Measurements from ENCODE around the gene PPP2R2C.

Gene PPP2R2C

GRCh38 chr4:6472387-6473263, at the start of gene PPP2R2C:
TSS of gene PPP2R2C (minus strand) at chr4:6472614. CDS start at chr4:6472229, 385 bp downstream.
- no peak for DNase-seq

- no peak for DNase-seq
Observed at GRCh38 chr4:6520978-6521377, 48.6 kb upstream of the PPP2R2C start.

- DNase-seq, result no peak
Observed at GRCh38 chr4:6520051-6520636, 47.7 kb upstream of the PPP2R2C start.

GRCh38 chr4:6517171-6517570, 44.8 kb upstream of the PPP2R2C start:
- no peak for DNase-seq

- no peak for DNase-seq
Observed at GRCh38 chr4:6516762-6517161, 44.3 kb upstream of the PPP2R2C start.

GRCh38 chr4:6516281-6516680, 43.9 kb upstream of the PPP2R2C start:
- no peak for DNase-seq

- no peak for DNase-seq
Observed at GRCh38 chr4:6513678-6514077, 41.3 kb upstream of the PPP2R2C start.

GRCh38 chr4:6509587-6509986, 37.2 kb upstream of the PPP2R2C start:
- DNase-seq, result no peak

GRCh38 chr4:6507345-6507744, 34.9 kb upstream of the PPP2R2C start:
- no peak for DNase-seq

GRCh38 chr4:6506616-6507140, 34.3 kb upstream of the PPP2R2C start:
- no peak for DNase-seq

GRCh38 chr4:6504900-6505496, 32.6 kb upstream of the PPP2R2C start:
- DNase-seq, result no peak

GRCh38 chr4:6502747-6503465, 30.5 kb upstream of the PPP2R2C start:
- DNase-seq, result no peak

- DNase-seq, result no peak
Observed at GRCh38 chr4:6502147-6502546, 29.7 kb upstream of the PPP2R2C start.

GRCh38 chr4:6501171-6501570, 28.8 kb upstream of the PPP2R2C start:
- no peak for DNase-seq

GRCh38 chr4:6500481-6501140, 28.2 kb upstream of the PPP2R2C start:
- DNase-seq, result no peak

GRCh38 chr4:6499238-6499600, 26.8 kb upstream of the PPP2R2C start:
- DNase-seq, result no peak

- DNase-seq, result no peak
Observed at GRCh38 chr4:6498511-6499237, 26.3 kb upstream of the PPP2R2C start.

GRCh38 chr4:6497796-6498195, 25.4 kb upstream of the PPP2R2C start:
- DNase-seq, result no peak

GRCh38 chr4:6495736-6496135, 23.3 kb upstream of the PPP2R2C start:
- DNase-seq, result no peak

- DNase-seq, result no peak
Observed at GRCh38 chr4:6495296-6495590, 22.8 kb upstream of the PPP2R2C start.

- DNase-seq, result no peak
Observed at GRCh38 chr4:6494431-6495295, 22.2 kb upstream of the PPP2R2C start.

Measured in GF-D8 (cell line).